Nucleus accumbens (tissue), 56 donors: ENCODE results near the gene SLC26A1.
A peak's percentile ranks its signal among the peaks of the same experiment; 100 is the strongest.

Source experiments
- DNase-seq, 56 donors: peaks; one replicate each; lab custom pipeline; 2025; lab: John Stamatoyannopoulos, UW

The SLC26A1 gene

DNA sequence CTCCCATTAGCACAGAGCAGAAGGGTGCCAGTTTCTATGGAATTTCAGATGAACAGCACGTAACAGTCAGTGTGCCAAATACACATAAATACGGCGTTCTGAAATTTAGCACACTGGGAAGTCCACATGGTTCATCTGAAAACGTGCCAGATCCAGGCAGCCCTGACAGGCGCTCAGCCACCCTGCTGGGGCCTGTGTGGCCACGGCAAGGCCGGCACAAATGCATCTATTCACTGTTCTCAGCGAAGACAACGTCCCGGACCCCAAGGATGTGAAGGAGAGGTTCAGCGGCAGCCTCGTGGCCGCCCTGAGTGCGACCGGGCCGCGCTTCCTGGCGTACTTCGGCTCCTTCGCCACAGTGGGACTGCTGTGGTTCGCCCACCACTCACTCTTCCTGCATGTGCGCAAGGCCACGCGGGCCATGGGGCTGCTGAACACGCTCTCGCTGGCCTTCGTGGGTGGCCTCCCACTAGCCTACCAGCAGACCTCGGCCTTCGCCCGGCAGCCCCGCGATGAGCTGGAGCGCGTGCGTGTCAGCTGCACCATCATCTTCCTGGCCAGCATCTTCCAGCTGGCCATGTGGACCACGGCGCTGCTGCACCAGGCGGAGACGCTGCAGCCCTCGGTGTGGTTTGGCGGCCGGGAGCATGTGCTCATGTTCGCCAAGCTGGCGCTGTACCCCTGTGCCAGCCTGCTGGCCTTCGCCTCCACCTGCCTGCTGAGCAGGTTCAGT, 35.5 kb downstream of the SLC26A1 start:
- DNase-seq = no peak

DNA sequence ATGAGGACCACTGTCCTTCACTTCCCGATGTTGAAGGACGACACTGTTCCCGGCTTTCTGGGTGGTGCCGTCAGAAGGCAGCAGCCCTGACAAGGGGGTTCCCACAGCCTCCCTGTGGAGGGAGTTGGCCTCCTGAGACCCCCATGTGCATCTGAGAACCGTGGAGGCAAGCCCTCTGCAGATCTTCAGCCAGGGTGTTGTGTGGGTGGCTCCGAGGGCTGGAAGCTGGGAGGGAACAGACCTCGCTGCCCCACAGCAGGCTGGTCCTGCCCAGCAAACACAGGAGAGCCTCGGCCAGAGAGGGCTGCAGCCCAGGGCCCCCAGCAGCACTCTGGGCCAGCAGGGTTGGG, 36.0 kb downstream of the SLC26A1 start:
- DNase-seq = no peak

DNA sequence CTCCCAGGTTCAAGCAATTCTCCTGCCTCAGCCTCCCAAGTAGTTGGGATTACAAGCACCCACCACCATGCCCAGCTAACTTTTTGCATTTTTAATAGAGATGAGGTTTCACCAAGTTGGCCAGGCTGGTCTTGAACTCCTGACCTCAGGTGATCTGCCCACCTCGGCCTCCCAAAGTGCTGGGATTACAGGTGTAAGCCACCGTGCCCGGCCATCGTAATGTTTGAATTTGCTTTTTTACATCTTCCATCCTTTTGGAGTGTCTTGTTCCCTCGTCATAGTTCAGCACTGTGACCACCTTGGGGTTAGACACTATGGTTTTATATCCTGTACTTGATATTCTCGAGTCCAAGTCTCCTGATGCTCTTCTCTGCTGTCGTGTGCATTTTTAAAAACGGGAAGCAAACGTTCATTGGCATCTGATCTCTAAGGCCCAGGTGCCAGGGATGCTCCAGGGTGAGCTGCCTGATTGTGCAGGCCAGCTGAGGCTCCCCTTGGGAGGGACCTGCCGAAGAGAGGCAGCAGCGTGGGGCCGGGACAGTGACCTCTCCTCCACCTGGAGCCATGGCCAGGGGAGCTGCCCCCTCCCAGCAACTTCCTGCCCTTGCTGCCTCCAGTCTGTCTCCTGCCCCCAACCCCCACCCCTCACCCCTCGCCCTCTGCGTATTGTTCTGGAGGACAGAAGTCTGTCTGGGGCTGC, 36.5 kb downstream of the SLC26A1 start:
- DNase-seq = no peak

DNA sequence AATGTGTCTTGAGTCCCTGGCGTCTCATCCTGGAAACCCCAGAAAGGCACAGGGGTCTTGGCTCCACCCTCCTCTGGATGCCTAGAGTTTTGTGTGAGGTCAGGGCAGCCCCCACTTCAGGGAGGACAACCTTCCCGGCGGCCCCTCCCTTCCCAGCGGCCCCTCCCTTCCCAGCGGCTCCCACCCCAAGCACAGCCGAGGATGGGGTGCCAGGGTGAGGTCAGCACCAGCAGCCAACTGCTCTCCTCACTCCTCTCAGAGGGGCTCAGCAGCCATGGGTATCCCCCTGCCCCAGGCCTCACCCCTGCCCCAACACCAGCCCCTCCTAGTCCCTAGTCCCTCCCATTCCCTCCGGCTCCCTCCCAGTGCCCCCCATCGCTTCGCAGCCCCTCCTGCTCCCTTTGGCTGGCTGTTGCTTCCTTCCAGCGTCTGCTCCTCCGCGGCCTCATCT, 37.2 kb downstream of the SLC26A1 start:
- DNase-seq = no peak

DNA sequence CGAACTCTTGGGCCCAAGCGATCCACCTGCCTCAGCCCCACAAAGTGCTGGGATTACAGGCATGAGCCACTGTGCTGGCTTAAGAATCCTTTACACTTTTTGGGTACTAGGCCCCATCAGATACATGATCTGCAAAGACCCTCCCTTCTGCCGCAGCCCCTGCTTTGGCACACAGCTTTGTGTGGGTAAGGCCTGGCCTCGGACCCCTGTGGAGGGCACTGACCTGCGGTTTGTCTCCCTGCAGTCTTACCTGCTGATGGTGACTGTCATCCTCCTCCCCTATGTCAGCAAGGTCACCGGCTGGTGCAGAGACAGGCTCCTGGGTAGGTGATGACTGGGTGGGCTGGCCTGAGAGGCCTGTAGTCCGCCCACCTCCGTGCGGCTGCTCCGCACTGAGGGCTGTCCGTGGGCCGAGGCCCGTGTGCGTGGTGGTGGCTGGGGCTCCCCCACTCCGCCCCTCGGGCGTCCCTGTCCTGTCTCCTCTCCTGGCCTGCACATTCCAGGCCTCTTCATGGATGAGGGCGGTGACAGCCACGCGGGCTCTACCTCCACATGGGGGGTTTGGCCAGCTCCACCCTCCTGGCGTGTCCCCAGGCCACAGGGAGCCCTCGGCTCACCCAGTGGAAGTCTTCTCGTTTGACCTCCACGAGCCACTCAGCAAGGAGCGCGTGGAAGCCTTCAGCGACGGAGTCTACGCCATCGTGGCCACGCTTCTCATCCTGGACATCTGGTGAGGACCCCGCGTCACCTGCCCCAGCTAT, 37.9 kb downstream of the SLC26A1 start:
- no peak for DNase-seq

DNA sequence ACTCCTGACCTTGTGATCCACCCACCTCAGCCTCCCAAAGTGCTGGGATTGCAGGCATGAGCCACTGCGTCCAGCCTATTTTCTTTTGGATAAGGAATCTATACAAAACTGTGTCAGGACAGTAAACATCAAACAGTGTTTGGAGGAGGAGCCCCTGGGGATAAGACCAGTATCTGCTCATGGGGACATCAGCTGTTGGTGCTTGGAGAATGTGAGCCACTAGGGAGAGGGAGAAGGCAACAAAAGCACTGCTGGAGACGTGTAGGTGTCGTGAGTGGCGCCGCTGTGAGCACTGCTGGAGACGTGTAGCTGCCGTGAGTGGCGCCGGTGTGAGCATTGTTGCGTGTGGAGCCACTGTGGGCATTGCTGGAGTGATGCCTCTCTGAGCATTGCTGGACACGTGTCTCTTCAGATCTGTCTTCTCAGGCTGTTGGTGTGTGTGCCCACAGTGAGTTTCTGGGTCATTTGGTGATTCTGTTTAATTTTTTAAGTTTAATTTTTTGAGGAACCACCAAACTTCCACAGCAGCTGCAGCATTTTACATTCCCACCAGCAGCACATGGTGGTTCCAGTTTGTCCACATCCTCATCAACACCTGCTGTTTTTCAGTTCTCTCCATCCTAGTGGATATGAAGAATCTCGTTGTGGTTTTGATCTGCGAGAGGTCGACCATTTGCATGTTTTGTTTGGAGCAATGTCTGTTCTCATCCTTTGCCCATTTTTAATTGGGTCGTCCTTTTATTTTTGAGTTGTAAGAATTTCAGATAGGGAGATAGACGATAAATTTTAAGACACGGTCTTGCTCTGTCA, 38.8 kb downstream of the SLC26A1 start:
- DNase-seq = no peak

DNA sequence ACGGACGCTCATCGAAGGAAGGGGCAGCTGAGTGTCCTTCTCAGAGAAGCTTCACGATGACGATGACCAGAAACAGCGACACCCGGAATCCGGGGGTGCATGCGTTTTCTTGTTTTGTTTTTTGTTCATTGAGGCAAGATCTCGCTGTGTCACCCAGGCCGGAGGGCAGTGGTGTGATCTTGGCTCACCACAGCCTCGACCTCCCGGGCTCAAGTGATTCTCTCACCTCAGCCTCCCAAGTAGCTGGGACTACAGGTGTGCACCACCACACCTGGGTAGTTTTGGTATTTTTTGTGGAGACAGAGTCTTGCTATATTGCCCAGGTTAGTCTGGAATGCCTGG, 39.7 kb downstream of the SLC26A1 start:
- DNase-seq = no peak

DNA sequence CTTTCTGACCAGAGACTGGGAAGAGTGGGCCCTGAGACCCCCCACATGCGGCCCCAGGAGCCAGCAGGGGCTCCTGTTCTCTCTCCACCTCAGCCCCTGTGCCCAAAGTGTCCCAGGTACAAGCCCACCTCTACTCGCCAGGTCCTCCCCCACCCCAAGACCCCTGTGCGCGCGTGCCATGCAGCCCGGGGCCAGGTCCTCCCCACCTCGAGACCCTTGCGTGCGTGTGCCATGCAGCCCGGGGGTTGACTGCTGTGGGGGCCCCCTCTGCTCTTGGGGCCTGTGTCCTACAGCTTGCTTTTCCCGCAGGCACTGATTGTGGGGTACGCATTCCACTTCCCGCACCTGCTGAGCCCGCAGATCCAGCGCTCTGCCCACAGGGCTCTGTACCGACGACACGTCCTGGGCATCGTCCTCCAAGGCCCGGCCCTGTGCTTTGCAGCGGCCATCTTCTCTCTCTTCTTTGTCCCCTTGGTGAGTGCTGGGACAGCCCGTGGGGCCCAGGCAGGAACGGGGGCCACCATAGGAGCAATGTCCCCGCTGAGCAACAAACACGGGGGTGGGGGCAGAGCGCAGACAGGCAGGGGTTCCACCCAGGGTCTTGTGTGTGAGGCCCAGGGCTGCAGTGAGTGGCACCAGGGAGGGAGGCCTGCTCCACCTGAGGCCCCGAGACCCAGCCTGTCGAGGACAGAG, 40.2 kb downstream of the SLC26A1 start:
- no peak for DNase-seq

DNA sequence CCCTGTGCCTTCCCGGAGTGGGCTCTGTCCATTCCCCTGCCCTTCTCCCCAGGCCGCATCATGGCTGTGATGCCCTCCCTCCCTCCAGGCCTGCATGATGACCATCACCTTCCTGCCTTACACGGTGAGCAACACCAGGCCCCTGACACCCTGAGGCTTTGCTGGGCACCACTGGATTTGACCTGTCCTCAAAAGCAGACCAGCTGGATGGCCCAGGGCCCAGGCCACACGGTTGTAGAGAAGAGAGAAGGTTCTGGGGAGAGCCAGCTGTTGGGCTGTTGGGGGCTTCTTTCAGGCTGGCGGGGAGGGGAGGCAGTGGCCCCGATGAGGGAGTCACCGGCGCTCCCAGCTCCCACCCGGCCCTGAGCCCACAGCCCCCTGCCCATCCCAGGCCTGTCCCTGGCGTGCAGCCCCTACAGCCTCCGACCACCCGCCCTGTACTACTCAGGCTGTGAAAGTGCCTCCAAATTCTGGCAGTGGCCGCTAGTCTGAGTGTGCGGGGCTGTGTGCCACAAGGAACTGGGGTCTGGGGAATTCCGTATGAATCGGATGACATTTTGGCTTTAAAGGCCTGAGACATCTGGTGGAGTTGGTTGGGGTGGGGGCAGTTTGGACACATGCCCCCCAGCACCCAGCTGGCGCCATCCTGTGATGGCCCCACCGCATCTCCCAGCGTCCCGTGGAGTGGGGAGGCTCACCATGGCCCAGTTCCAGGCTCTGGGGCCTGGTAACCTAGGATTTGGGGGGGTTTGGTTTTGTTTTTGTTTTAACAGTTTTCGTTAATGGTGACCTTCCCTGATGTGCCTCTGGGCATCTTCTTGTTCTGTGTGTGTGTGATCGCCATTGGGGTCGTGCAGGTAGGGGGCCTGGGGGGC, 41.4 kb downstream of the SLC26A1 start:
- no peak for DNase-seq

DNA sequence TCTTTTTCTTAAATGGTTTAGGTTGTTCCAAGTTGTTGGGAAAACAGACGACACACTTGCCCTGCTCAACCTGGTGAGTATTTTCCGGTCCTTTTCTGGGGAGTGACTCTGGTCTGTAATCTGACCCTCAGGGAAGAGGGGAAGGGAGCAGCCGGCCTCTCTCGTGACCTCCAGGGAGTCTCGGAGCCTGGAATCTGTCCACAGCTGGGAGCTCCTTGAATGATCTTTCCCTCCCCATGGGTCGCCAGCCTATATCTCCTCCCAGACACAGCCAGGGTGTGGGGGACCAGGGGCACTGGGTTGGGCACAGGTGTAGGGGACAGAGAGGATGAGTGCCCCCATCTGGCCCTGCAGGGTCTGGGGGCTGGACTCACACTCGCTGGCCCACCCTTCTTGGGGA, 42.0 kb downstream of the SLC26A1 start:
- no peak for DNase-seq

DNA sequence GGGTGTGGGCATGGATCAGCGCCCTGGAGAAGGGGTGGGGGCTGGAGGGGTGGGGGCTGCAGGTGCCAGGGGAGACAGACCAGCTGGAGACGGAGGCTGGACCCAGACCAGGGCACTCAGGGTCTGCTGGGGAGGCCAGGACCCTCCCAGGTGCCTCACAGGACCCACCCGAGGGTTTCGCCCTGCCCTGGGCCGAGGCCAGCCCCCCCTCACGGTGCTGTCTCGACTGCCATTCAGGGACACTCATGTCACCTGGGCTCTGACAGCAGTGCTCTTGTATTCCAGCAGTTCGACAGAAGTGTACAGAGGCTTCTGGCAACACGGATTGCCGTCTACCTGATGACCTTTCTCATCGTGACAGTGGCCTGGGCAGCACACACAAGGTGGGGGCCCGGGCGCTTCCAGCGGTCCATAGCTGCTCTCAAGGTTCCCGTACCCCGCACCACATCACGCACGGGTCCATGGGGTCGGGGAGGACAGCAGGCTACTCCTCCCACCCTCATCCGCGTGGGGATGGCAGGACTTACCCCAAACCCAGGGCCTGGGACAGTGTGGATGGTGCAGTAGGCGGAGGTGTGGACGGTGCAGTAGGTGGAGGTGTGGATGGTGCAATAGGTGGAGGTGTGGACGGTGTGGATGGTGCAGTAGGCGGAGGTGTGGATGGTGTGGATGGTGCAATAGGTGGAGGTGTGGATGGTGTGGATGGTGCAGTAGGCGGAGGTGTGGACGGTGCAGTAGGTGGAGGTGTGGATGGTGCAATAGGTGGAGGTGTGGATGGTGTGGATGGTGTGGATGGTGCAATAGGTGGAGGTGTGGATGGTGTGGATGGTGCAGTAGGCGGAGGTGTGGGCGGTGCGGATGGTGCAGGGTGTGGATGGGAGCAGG, 42.8 kb downstream of the SLC26A1 start:
- DNase-seq = no peak

DNA sequence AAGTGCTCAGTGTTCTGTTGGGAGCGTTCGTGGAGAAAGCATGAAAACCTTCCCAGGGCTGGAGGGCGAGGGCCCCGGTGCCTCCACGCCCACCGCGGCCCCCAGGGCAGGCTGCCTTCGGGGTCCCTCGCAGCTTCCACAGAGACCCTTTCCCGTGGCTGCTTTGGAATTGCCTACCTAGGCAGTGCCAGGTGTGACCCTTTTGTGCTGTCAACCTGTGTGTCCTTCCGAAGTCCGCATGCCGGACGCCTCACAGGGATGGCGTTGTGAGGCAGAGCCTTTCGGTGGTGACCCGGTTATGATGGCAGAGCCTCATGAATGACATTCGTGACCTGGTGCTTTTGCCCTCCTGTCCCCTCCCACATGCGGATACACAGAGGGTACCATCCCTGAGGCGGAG, 43.5 kb downstream of the SLC26A1 start:
- no peak for DNase-seq

DNA sequence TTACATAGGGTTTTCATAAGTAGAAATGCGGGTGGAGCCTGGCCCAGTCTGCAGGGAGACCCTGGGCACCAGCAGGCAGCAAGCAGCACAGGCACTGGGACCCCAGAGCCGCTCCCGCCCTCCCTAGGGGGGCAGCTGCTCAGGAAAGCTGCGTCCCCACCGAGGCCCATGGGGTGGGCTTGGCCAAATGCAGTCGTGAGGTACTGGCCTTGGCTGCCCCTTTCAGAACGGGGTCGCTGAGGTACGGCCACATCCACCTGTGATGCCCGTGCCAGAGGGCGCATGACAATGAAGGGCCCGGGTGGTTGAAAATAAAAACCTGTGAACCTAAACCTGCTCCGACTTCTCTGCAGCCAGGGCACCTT, 44.3 kb downstream of the SLC26A1 start:
- no peak for DNase-seq

DNA sequence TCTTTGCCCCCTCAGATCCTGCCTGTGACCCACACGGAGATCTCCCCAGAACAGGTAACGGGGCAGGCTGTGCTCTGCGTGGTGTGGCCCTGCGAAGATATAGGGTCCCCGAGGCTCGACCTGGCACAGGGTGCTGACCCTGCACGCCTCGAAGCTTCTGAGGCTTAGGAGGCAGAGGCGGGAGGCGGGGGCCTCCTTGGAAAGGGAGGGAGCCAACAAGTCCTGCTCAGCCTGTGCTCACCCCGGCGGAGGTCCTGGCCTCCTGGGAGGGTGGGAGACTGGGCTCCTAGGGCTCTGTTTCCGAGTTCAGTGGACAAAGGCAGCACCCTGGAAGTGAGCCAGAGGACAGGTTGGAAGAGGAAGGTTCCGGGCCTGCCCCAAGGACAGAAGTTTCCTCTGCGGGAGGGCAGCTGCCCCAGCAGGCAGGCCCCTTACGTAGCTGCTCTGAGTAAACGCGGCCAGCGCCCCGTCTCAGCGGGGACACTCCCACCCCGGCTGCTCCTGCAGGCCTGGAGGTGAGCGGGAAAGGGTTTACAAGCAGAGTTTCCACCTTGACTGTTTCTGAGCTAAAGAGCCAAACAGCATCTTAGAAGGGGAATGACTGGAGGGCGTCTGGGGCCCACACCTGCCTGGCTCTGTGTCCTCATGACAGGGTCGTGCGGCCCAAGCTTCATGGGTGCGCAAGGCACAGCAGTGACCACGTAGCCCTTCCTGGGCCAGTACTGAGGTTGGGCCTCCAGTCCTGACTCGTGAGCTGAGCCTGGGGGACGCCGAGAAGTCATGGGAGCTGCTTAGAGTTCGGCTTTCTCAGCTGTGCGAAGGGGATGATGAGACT, 44.9 kb downstream of the SLC26A1 start:
- no peak for DNase-seq

DNA sequence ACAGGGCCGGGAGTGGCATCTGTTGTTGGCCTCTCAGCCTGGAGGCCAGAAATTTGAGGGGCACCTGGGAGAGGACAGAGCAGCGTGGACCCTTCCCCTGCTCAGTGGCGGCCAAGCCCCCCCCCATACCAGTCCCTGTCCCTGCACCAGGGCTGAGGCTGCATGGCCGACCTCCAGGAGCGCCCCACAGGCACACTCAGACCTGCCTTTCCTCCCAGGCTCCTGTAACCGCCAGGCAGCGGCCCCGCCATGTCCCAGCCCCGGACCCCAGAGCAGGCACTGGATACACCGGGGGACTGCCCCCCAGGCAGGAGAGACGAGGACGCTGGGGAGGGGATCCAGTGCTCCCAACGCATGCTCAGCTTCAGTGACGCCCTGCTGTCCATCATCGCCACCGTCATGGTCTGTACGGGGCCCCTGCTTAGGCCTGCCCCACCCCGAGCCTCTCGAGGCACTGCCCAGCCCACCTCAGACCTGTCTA, 45.7 kb downstream of the SLC26A1 start:
- DNase-seq = no peak

DNA sequence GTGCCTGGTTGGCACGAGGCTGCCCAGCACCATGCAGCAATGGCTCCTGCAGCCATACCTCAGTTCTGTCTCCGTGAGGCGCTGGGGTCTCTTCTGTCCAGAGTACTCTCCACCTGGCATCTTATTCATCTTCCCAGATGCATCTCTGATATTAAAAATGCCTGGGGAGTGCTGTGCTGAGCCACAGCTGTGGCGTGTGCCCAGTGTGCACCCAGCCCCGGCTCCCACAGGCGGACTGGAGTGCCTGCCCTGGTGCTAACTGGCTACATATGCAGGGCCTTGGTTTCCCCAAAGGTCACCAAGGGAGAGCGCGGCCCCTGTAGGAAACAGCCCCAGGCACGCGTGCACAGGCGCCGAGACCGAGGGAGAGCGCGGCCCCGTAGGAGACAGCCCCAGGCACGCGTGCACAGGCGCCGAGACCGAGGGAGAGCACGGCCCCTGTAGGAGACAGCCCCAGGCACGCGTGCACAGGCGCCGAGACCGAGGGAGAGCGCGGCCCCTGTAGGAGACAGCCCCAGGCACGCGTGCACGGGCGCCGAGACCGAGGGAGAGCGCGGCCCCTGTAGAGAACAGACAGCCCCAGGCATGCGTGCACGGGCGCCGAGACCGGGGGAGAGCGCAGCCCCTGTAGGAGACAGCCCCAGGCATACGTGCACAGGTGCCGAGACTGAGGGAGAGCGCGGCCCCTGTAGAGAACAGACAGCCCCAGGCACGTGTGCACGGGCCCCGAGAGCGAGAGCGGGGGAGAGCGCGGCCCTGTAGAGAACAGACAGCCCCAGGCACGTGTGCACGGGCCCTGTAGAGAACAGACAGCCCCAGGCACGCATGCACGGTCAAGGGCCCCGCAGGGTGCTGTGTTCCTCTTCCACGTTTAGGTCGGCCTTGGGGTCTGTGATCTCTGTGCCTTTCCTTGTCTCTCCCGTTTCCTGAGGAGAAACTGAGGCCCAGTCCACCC, 46.4 kb downstream of the SLC26A1 start:
- DNase-seq = peak in 2 of 56 donors; percentile 24 to 39
